MM.1S (cell line): ENCODE data around the gene ESYT3.
"Not testable (repeated sequence)": the region's sequence is repeated elsewhere in the genome, so short reads cannot be mapped to it uniquely, and the experiment has no call there.

Experiments
- DNase-seq: peaks from one replicate; pipeline ENCODE4 v3.0.0-alpha.2; 2015
- H2AFZ ChIP-seq: fragments of 300-600 bp; sonication (generic); 2 replicates; pipeline ENCODE4 v1.6.0; 2016; ENCODE audit warnings: antibody characterized with exemption, low read length
- H3F3A ChIP-seq: fragments of 300-600 bp; sonication (generic); 2 replicates; pipeline ENCODE4 v1.6.1; 2016; ENCODE audit warnings: mild to moderate bottlenecking, antibody characterized with exemption, low read length, moderate library complexity, mixed read lengths; ENCODE audit not compliant: insufficient read depth
- H3K27ac ChIP-seq: fragments of 300-600 bp; sonication (generic); 2 replicates; pipeline ENCODE4 v1.5.1; 2016; ENCODE audit warnings: mild to moderate bottlenecking, low read length
- H3K27me3 ChIP-seq: fragments of 300-600 bp; sonication (generic); replicated peaks from 2 replicates; pipeline ENCODE4 v1.6.0; 2016; ENCODE audit warnings: low read length; ENCODE audit not compliant: insufficient read depth
- H3K36me3 ChIP-seq: fragments of 300-600 bp; sonication (generic); replicated peaks from 2 replicates; pipeline ENCODE4 v1.6.1; 2016; ENCODE audit warnings: mild to moderate bottlenecking, low read length, mixed read lengths; ENCODE audit not compliant: insufficient read depth
- H3K4me1 ChIP-seq: fragments of 300-600 bp; sonication (generic); 2 replicates; pipeline ENCODE4 v1.6.1; 2016; ENCODE audit warnings: low read length, mixed read lengths
- H3K4me2 ChIP-seq: fragments of 300-600 bp; sonication (generic); 2 replicates; pipeline ENCODE4 v1.6.0; 2016; ENCODE audit warnings: low read depth, low read length
- H3K4me3 ChIP-seq: fragments of 300-600 bp; sonication (generic); 2 replicates; pipeline ENCODE4 v1.5.1; 2016; ENCODE audit warnings: low read length, mixed read lengths
- H3K79me2 ChIP-seq: fragments of 300-600 bp; sonication (generic); 2 replicates; pipeline ENCODE4 v1.6.1; 2016; ENCODE audit warnings: mixed run types, low read length, mixed read lengths
- H3K9ac ChIP-seq: fragments of 300-600 bp; sonication (generic); 2 replicates; pipeline ENCODE4 v1.6.1; 2016; ENCODE audit warnings: low read length, mixed read lengths
- H3K9me2 ChIP-seq: fragments of 300-600 bp; sonication (generic); replicated peaks from 2 replicates; pipeline ENCODE4 v1.6.1; 2016; ENCODE audit warnings: mild to moderate bottlenecking, low read length, mixed read lengths; ENCODE audit not compliant: insufficient read depth
- H3K9me3 ChIP-seq: fragments of 300-600 bp; sonication (generic); replicated peaks from 2 replicates; pipeline ENCODE4 v1.6.1; 2016; ENCODE audit warnings: mild to moderate bottlenecking, low read length, mixed read lengths; ENCODE audit not compliant: insufficient read depth
- H4K20me1 ChIP-seq: fragments of 300-600 bp; sonication (generic); 2 replicates; pipeline ENCODE4 v1.6.1; 2016; ENCODE audit warnings: mild to moderate bottlenecking, low read length, moderate library complexity, mixed read lengths; ENCODE audit not compliant: insufficient read depth
- EZH2 ChIP-seq: fragments of 300-600 bp; sonication (generic); optimal IDR thresholded peaks from 2 replicates; pipeline ENCODE3; 2017; ENCODE audit warnings: low read depth, mild to moderate bottlenecking, antibody characterized with exemption, low read length, mixed read lengths
- EZH2phosphoT487 ChIP-seq: fragments of 300-600 bp; sonication (generic); IDR thresholded peaks from 2 replicates; pipeline ENCODE4 v1.6.1; 2018; ENCODE audit warnings: antibody characterized with exemption, low read length
- TF ChIP-seq, protein P1 (sequence below): fragments of 300-600 bp; sonication (generic); IDR thresholded peaks from 2 replicates; pipeline ENCODE4 v1.5.1; 2016; ENCODE audit warnings: antibody characterized with exemption, low read length, mixed read lengths

The ESYT3 gene

DNA sequence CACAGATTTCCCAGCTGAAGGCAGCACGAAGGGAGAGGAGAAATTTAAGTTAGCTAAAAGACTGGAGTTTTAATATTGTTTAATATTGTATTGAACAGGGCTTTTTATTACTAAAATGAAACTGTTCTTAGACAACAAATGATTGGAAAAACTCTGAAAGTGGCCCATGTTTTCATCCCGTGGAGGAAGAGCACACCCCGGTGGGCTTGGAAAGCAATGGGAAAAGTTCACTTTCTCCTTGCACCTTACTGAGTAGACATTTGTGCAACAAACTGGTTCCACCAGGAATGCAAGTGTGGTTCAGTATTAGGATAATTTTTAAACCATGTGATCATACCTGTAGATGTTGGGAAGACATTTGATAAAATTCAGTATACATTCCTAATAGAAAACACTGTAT, 8.2 kb upstream of the ESYT3 start:
- no peaks in the 10 kb centered on the region for H3K79me2 ChIP-seq
- no peak overlapping the region for H2AFZ ChIP-seq
- no peaks in the 10 kb centered on the region for H3F3A ChIP-seq
- no peaks in the 10 kb centered on the region for H3K36me3 ChIP-seq
- H3K4me1 ChIP-seq, result no peaks in the 10 kb centered on the region
- DNase-seq, result no peak
- H3K4me2 ChIP-seq, result no peak overlapping the region
- no peaks in the 10 kb centered on the region for H4K20me1 ChIP-seq
- no peaks in the 10 kb centered on the region for H3K27me3 ChIP-seq
- no peak overlapping the region for H3K9ac ChIP-seq
- H3K27ac ChIP-seq, result no peak overlapping the region
- H3K9me2 ChIP-seq, result no peaks in the 10 kb centered on the region
- no peaks in the 10 kb centered on the region for H3K9me3 ChIP-seq
- TF ChIP-seq EZH2phosphoT487, result no peak
- TF ChIP-seq, protein P1, sequence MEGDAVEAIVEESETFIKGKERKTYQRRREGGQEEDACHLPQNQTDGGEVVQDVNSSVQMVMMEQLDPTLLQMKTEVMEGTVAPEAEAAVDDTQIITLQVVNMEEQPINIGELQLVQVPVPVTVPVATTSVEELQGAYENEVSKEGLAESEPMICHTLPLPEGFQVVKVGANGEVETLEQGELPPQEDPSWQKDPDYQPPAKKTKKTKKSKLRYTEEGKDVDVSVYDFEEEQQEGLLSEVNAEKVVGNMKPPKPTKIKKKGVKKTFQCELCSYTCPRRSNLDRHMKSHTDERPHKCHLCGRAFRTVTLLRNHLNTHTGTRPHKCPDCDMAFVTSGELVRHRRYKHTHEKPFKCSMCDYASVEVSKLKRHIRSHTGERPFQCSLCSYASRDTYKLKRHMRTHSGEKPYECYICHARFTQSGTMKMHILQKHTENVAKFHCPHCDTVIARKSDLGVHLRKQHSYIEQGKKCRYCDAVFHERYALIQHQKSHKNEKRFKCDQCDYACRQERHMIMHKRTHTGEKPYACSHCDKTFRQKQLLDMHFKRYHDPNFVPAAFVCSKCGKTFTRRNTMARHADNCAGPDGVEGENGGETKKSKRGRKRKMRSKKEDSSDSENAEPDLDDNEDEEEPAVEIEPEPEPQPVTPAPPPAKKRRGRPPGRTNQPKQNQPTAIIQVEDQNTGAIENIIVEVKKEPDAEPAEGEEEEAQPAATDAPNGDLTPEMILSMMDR, result peak; percentile 20
- TF ChIP-seq EZH2, result no peak
- H3K4me3 ChIP-seq, result no peak overlapping the region

DNA sequence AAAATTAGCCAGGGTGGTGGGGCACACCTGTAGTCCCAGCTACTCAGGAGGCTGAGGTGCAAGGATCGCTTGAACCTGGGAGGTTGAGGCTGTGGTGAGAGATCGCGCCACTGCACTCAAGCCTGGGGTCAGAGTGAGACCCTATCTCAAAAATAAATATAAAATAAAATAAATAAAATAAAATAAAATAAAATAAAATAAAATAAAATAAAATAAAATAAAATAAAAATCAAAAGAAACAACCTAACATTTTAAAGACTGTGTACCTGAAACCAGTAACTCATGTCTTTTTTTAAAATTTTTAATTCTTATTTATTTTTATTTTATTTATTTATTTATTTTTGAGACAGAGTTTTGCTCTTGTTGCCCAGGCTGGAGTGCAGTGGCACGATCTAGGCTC, 7.7 kb upstream of the ESYT3 start:
- not testable (repeated sequence) for H3K36me3 ChIP-seq, H3K4me3 ChIP-seq, H3K9me3 ChIP-seq, H2AFZ ChIP-seq, H3K9me2 ChIP-seq, DNase-seq, H3K9ac ChIP-seq, H3K27me3 ChIP-seq, H4K20me1 ChIP-seq, H3K27ac ChIP-seq, H3K4me2 ChIP-seq, H3K4me1 ChIP-seq, H3F3A ChIP-seq, H3K79me2 ChIP-seq

DNA sequence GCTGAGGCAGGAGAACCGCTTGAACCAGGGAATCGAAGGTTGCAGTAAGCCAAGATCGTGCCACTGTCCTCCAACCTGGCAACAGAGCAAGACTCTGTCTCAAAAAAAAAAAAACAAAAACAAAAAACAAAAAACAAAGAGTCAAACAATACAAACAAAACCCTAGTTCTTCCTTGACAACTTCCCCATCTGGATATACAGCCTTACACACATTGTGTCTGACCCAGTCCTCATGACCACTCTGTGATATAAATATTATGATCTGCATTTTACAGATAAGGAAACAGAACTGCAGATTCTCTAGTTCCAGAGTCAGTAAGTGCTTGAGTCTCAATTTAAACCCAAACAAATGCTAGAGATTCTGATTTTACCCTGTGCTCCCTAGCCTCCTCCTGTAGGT, 4.8 kb upstream of the ESYT3 start:
- H3K79me2 ChIP-seq, result no peaks in the 10 kb centered on the region
- TF ChIP-seq EZH2 (no peak), EZH2phosphoT487 (no peak)
- TF ChIP-seq, protein P1, result no peak
- no peaks in the 10 kb centered on the region for H3K4me1 ChIP-seq
- H3K4me3 ChIP-seq, result no peak overlapping the region
- H2AFZ ChIP-seq, result no peak overlapping the region
- H3K27me3 ChIP-seq, result peaks cover 6% of the 10 kb centered on the region; the same call in 1 of the 2 replicates
- H3F3A ChIP-seq, result no peaks in the 10 kb centered on the region
- H3K27ac ChIP-seq, result no peak overlapping the region
- H3K9me2 ChIP-seq, result no peaks in the 10 kb centered on the region
- no peak overlapping the region for H3K9ac ChIP-seq
- DNase-seq, result no peak
- H3K4me2 ChIP-seq, result no peak overlapping the region
- no peaks in the 10 kb centered on the region for H4K20me1 ChIP-seq
- H3K9me3 ChIP-seq, result no peaks in the 10 kb centered on the region
- no peaks in the 10 kb centered on the region for H3K36me3 ChIP-seq

DNA sequence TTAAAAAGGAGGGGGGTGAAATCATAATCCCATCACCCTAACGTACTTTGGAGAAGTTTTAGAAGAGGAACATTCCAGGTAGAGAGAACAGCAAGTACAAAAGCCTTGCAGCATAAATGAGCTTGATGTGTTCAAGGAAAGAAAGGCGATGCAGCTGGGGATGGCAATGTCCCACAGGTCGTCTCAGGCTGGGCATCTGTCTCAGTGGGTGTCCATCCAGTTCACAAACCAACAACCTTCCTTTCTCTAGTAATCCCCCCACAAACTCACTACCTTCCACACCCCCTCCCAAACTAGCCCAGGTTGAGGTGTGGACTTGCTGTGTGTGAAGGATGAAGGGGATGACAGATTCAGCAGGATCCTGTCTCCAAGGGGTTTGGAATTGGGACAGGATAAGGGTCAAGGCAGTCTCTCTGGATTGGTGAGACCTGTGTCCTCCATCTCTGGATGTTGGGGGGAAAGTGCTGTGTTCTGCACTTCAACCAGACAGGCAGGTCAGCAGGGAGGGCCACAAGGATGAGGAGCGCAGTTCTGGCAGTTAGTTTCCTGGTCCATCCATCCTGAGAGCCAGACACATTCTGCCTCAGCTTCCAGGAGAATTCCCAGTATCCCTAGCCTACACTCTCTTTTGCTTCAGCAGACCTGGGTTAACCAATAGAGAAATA, 1.7 kb upstream of the ESYT3 start:
- H3K27me3 ChIP-seq, result peaks cover 6% of the 10 kb centered on the region; the same call in 1 of the 2 replicates
- no peak overlapping the region for H3K9ac ChIP-seq
- no peaks in the 10 kb centered on the region for H3K36me3 ChIP-seq
- no peak overlapping the region for H3K27ac ChIP-seq
- no peak overlapping the region for H2AFZ ChIP-seq
- H3K9me2 ChIP-seq, result no peaks in the 10 kb centered on the region
- no peak overlapping the region for H3K4me3 ChIP-seq
- H3K4me2 ChIP-seq, result no peak overlapping the region
- H3K79me2 ChIP-seq, result no peaks in the 10 kb centered on the region
- no peak for DNase-seq
- TF ChIP-seq EZH2phosphoT487 (no peak), EZH2 (no peak)
- TF ChIP-seq, protein P1, result no peak
- H4K20me1 ChIP-seq, result no peaks in the 10 kb centered on the region
- H3K9me3 ChIP-seq, result no peaks in the 10 kb centered on the region
- no peaks in the 10 kb centered on the region for H3F3A ChIP-seq
- H3K4me1 ChIP-seq, result no peaks in the 10 kb centered on the region
